Ishikawa (cell line): ENCODE results near the gene CEP128.

ENCODE experiments used
- CEBPB ChIP-seq: IDR thresholded peaks from 2 replicates; pipeline ENCODE4 v1.6.1; 2012
- EGR1 ChIP-seq: IDR thresholded peaks from 2 replicates; pipeline ENCODE4 v1.6.1; 2012
- EP300 ChIP-seq: IDR thresholded peaks from 2 replicates; pipeline ENCODE4 v1.6.1; 2012; ENCODE audit warnings: borderline replicate concordance
- FOXM1 ChIP-seq: IDR thresholded peaks from 2 replicates; pipeline ENCODE4 v1.6.1; 2012; ENCODE audit warnings: low read depth, borderline replicate concordance
- NFIC ChIP-seq: IDR thresholded peaks from 2 replicates; pipeline ENCODE4 v1.6.1; 2012
- TAF1 ChIP-seq: IDR thresholded peaks from 2 replicates; pipeline ENCODE4 v1.6.1; 2012; ENCODE audit warnings: low read depth, mild to moderate bottlenecking
- TCF12 ChIP-seq: IDR thresholded peaks from 2 replicates; pipeline ENCODE4 v1.6.1; 2012; ENCODE audit warnings: low read depth
- YY1 ChIP-seq: IDR thresholded peaks from 2 replicates; pipeline ENCODE4 v1.6.1; 2012; ENCODE audit warnings: low read depth
- ZBTB7A ChIP-seq: IDR thresholded peaks from 2 replicates; pipeline ENCODE4 v1.6.1; 2012; ENCODE audit warnings: low read depth
- TF ChIP-seq, protein P1 (sequence below): IDR thresholded peaks from 2 replicates; pipeline ENCODE4 v1.6.1; 2012; ENCODE audit warnings: low read depth, mild to moderate bottlenecking
- TF ChIP-seq, protein P2 (sequence below): IDR thresholded peaks from 2 replicates; pipeline ENCODE4 v1.6.1; 2012

DNA sequence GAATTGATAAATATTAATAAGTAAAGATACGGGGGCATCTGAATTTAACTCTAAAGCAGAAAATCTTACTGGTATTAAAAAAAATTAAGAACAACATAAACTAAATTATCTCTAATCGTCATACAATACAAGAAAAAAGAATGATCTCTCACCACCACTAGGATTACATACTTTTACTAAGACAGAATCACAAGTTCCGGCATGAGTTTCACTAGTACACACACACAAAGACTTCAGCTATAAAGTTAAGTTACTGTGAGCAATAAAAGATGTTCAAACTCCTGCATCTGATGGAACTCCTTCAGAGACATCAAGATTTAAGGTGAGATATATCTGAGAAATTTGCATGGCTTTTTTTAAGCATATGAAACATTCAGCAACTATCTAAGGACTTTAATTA is 21.9 kb downstream of the CEP128 start:
- TF ChIP-seq NFIC (no peak), TCF12 (no peak), TAF1 (no peak), YY1 (no peak), CEBPB (no peak), EGR1 (no peak), FOXM1 (no peak), EP300 (no peak), ZBTB7A (no peak)
- TF ChIP-seq, protein P1, sequence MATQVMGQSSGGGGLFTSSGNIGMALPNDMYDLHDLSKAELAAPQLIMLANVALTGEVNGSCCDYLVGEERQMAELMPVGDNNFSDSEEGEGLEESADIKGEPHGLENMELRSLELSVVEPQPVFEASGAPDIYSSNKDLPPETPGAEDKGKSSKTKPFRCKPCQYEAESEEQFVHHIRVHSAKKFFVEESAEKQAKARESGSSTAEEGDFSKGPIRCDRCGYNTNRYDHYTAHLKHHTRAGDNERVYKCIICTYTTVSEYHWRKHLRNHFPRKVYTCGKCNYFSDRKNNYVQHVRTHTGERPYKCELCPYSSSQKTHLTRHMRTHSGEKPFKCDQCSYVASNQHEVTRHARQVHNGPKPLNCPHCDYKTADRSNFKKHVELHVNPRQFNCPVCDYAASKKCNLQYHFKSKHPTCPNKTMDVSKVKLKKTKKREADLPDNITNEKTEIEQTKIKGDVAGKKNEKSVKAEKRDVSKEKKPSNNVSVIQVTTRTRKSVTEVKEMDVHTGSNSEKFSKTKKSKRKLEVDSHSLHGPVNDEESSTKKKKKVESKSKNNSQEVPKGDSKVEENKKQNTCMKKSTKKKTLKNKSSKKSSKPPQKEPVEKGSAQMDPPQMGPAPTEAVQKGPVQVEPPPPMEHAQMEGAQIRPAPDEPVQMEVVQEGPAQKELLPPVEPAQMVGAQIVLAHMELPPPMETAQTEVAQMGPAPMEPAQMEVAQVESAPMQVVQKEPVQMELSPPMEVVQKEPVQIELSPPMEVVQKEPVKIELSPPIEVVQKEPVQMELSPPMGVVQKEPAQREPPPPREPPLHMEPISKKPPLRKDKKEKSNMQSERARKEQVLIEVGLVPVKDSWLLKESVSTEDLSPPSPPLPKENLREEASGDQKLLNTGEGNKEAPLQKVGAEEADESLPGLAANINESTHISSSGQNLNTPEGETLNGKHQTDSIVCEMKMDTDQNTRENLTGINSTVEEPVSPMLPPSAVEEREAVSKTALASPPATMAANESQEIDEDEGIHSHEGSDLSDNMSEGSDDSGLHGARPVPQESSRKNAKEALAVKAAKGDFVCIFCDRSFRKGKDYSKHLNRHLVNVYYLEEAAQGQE = no peak
- TF ChIP-seq, protein P2, sequence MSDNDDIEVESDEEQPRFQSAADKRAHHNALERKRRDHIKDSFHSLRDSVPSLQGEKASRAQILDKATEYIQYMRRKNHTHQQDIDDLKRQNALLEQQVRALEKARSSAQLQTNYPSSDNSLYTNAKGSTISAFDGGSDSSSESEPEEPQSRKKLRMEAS = no peak
